Activated naive CD4-positive, alpha-beta T cell treated with anti-CD3 and anti-CD28 coated beads, Interleukin-2, amount 50 U/mL, for 16 hours (primary cell): Measurements from ENCODE around the gene CPSF7.

Experiments used
- DNase-seq: peaks from one replicate; pipeline ENCODE4 v3.0.0-alpha.2; 2020

Gene CPSF7

DNA sequence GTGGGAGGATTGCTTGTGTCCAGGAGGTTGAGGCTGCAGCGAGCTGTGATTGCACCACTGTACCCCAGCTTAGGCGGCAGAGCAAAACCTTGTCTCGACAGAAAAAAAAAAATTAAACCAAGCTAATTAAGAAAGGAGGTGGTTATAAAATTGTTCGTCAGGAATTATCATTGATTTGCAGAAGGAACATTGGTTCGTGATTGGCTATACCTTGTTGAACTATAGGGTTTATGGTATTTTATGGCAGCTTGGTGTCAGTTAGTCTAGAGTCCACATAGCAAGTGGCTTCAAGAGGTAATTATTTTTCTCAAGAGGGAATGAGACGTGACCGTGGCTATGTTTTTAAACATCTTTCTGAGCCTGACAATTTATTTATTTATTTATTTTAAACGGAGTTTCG lies 48.9 kb downstream of the CPSF7 start:
- DNase-seq = no peak

DNA sequence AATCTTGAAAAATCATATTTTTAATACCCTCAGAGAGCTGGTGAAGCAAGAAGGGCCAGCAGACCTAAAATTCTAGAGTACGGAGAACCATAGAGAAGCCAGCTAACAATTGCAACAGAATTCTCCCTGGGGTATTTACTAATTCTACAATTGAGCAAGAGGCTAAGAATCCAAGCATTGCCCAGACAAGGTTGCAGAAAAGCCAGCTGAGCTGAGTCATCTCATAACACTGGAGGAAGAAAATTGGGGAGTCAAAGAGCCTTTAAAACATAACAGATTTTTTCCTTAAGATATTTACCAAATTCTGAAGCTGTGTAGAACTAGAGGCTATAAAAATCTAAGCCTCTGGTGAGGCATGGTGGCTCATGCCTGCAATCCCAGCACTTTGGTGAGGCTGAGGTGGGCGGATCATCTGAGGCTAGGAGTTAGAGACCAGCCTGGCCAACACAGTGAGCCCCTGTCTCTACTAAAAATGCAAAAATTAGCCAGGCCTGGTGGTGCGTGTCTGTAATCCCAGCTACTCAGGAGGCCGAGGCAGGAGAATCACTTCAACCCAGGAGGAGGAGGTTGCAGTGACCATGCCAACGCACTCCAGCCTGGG lies 51.0 kb downstream of the CPSF7 start:
- DNase-seq = no peak

DNA sequence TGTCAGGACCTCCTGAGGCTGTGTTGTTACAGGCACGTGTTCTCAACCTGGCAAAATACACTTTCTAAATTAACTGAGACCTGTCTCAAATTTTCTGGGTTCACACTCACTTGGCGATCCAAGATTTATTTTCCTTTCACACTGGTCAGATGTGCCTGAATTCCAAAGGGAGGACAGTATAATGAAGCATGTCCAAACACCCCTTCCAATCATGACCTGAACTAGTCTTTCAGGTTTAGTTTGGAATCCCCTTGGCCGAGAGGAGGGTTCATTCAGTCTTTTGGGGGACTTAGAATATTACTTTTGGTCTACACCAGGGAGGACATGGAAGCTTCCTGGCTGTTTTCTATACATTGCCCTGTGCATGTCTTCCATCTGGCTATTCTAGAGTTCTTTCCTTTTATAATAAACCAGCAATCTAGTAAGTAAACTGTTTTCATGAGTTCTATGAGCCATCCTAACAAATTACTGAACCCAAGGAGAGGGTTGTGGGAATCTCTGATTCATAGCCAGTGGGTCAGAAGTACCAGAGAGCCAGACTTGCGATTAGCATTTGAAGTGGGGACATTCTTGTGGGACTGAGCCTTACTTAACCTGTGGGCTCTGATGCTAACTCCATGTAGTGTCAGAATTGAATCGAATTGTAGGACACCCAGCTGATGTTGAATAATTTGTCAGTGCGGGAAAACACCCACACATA lies 52.2 kb downstream of the CPSF7 start:
- DNase-seq = no peak

DNA sequence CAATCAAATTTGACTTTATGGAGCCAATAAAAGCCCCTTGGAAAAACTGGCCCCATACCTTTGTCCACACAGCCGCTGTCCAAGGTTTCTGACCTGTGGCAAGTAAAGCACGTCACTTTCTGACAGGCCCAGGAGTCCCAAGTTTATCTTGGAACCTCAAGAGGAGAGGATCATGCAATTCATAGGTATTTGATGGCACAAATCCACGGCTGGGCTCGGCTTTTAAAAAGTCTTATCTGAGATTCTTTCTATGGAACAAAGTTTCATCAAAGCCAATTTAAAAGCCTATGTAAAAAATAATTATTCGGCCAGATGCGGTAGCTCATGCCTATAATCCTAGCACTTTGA lies 54.0 kb downstream of the CPSF7 start:
- DNase-seq = no peak

DNA sequence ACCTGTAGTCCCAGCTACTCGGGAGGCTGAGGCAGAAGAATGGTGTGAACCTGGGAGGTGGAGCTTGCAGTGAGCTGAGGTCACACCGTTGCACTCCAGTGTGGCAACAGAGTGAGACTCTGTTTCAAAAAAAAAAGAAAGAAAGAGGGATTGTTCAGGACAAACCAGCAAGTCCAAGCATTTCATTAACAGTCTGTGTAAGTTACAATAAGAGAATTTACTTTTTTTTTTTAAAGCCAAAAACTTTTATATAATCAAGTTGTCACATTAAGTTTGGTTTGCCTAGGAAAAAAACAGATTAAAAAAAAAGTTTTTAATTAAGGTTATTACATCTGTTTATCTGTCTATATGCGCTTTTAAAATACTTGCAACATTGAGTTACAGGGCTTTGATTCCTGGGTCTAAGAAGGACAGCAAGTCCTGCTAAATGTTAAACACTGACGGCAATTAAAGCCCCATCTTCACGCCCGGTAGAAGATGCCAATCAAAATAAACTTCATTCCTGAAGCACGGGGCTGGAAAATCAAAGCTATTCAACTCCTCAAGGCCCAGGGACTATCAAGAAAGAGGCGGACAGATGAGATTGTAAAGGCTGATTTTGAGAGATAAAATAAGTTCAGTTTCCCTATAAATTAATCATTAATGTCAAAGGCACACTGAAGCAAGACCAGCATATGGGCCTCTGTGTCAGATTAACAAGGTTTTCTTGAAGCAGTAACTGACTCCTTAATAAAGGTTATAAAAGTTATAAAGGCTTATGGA lies 56.9 kb downstream of the CPSF7 start:
- no peak for DNase-seq

DNA sequence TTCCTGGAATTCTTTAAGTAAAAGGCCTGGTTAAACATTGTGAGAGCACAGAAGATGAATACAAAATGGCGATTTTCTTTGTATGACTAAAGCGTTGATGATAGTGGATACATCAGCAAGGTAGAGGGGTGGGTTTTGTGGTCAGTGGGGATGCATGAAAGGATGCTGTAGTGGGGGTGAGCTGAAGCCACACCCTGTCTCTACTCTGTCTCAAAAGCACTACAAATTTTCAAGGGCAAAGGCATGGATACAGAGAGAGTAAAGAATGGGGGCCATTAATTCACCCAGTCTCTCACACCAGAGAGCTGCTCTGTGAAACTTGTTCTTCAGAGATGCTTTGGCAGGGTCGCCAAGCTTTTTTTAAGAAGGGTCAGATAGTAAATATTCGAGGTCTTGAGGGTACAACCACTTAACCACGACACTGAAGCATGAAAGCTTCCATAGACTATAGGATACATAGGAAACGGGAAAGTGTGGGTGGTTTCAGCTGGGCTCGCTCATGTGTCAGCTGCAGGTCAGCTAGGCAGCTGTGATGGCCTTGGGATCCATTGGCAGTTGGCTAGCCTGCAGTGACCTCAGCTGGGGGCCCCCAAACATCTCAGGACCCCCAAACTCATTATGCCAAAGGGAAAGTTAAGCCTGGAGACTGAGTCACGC lies 59.3 kb downstream of the CPSF7 start:
- DNase-seq = no peak

DNA sequence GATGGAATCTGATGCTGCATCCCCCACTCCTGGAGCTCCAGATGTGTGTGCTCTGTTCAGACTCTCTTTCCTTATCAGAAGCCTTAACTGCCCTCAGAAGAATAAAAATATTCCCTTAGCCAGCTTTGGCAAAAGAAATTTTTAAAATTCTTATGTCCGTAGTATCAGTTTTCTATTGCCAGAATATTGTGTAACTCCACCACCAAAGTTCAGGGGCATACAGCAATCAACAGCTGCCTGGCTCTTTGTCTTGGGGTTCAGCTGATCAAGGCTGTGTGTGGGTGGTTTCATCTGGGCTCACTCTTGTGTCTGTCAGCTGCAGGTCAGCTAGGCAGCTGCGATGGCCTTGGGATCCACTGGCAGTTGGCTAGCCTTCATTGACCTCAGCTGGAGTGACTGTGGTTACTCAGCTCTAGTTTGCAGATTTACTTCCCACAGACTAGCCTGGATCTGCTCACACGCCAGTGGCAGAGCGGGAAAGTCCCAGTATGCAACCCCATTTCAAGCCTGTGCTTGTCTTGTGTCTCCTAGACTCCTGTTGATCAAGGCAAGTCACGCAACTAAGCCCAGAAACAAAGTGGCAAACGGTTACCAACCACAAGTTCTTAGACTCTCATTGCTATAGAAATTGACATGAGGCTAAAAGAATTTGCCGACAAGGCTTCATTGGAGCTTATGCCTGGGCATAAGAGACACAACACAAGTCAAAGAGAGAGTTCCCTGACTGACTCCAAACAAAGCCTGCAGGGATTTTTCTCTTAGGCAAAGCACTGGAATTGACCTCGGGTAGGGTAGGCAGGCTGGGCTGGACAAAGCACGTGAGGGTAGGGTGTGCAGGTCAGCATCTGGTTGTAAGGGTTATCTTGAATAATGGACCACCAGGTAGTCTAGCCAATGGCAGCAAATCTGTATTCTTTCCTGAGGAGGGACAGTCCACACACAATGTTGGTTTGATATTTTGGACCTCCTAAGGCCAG lies 60.1 kb downstream of the CPSF7 start:
- DNase-seq = no peak

DNA sequence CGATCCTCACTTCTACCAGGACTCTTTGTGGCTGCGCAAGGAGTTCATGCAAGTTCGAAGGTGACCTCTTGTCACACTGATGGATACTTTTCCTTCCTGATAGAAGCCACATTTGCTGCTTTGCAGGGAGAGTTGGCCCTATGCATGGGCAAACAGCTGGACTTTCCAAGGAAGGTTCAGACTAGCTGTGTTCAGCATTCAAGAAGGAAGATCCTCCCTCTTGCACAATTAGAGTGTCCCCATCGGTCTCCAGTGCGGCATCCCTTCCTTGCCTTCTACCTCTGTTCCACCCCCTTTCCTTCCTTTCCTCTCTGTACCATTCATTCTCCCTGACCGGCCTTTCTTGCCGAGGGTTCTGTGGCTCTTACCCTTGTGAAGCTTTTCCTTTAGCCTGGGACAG lies 61.1 kb downstream of the CPSF7 start:
- DNase-seq = no peak

DNA sequence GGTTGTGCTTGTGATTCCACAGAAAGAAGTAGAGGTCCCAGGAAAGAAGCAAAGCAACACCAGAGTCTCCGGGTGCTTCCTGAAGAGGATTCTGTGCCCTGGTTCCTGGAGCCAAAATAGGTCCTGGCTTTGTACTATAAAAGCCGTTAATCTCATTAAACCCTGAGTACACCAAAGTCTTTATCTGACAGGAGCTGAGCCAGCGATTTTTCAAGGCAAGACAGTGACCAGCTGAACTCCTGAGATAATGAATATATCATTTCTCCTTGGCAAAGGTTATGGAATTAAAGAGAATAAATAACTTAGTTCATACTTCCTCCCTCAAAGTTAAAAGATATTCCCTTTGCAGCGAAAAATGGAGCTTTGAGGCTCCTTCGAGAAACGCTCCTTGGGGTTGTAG lies 62.4 kb downstream of the CPSF7 start:
- DNase-seq = no peak

DNA sequence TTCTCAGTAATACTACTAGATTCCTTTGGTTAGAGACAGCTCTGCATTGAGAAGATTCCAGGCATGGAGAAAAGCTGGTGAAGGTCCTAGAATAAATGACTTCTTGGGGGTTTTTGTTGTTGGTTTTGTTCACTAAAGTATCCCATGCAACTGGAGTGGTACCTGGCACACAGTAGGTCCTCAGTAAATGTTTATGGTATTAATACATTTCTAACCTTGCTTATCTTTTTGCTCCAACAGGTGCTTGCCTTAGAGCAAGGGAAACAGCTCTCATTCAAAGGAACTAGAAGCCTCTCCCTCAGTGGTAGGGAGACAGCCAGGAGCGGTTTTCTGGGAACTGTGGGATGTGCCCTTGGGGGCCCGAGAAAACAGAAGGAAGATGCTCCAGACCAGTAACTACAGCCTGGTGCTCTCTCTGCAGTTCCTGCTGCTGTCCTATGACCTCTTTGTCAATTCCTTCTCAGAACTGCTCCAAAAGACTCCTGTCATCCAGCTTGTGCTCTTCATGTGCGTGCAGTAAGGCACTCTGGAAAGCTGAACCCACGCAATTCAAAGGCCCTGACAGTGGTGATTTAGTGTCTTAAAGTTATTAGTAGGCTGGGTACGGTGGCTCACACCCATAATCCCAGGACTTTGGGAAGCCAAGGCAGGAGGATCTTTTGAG lies 65.6 kb downstream of the CPSF7 start:
- DNase-seq = no peak

DNA sequence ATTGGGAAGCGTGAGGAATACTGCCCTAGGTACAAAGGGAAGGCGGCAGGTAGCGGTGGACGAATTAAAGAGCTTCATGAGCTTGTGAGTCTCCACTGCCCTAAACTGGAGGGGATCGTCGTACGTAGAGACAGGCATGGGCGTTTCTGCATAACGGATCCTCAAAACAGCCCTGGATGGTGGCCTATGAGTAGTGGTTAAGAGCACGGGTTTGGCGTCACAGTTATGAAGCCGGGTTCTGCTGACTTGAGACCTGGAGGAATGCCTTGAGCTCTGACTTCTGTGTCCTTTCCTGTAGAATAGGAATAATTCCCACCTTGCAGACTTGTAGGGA lies 67.3 kb downstream of the CPSF7 start:
- DNase-seq = peak; percentile 32

DNA sequence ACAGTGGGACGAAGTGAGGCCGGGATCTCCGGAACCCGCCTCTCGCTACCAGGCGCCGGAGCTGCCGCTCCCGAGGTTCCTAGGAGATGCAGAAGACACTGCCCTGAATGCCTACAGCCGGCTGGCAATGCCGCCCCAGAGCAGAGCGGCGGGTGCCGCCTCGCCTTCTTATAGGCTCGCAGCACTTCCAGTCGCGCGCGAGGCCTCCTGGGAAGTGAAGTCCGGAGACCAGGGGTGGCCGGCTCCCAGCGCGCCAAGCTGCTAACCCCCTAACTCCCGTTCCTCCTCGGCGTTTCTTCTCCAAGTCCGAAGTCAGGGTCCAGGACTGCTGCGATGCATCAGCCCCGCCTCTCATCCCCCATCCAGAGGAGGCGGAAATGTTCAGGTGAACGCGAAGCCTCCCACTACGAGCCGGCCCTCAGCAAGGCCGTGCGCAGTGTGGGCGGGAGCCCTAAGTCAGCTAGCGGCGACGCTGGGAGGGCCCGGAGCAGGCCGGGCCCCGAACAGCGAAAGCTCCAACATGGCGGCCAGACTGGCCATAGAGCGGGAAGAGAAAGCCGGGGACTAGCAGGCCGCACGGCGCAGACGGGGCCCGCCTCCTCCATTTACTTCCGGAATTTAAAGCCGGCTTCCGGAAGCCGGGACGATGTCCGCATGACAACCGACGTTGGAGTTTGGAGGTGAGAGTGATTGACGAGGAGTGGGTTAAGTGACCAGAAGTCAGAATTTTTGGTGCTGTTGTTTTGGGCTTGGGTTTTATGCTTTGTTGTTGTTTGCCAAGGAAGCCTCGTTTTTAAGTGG lies 67.8 kb downstream of the CPSF7 start, which contains the start of the genes CYB561A3 and TMEM138:
TSS of gene CYB561A3 (minus strand) at position 142 of the 801 bp plus-strand sequence. CDS start 5,169 bp downstream, outside the sequence.
TSS of gene TMEM138 (plus strand) at position 634 of the 801 bp plus-strand sequence. CDS start 2,017 bp downstream, outside the sequence.
- peak; percentile 90 for DNase-seq

DNA sequence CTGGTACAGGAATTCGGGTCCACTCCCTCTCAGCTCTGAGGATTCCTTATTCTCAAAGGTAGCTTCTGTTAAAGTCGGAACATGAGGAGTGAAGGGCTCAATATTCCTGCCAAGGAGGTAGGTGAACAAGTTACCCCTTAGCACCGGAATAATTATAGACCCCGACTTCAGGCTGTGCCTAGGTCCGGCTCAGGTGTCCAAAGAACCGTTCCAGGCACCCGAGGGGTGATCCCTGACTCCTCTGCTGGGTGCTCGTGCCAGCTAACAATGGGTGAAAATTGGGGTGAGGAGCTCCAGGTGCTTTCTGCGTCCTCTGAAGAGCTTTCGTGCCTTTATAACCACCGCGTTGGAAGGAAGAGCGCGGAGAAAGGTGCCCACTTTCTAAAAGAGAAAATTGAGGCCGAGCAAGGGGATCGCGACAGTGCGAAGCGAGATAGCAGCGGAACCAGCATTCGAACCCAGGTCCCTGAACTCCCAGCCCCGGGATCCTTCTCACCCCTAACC lies 68.5 kb downstream of the CPSF7 start:
- DNase-seq = no peak

DNA sequence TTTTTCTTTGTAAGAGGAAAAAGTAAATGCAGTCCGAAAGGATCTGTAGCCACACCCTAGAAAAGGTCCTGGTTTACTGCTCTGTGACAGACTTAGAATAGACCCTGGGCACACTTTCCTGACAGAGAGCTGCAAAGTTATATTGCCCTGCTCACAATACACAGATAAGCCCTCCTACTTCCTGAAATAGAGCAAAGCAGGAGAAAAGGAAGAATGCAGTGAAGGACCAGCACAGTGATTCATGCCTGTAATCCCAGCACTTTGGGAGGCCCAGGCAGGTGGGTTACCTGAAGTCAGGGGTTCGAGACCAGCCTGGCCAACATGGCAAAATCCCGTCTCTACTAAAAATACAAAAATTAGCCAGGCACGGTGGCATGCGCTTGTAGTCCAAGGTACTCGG lies 70.3 kb downstream of the CPSF7 start:
- DNase-seq = no peak

DNA sequence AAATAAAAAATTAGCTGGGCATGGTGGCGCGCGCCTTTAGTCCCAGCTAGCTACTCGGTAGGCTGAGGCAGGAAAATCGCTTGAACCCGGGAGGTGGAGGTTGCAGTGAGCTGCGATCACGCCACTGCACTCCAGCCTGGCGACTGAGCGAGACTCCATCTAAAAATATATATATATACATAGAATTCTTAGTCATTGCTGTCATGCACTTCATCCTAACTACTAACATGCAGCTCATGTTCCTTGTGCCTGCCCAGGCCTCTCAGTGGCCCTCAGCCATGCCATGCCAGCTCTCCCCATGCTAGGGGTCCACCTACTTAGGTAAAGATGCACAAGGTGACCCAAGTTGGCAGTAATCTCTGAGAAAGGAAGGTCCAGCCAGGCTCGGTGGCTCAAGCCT lies 71.2 kb downstream of the CPSF7 start:
- DNase-seq = no peak

DNA sequence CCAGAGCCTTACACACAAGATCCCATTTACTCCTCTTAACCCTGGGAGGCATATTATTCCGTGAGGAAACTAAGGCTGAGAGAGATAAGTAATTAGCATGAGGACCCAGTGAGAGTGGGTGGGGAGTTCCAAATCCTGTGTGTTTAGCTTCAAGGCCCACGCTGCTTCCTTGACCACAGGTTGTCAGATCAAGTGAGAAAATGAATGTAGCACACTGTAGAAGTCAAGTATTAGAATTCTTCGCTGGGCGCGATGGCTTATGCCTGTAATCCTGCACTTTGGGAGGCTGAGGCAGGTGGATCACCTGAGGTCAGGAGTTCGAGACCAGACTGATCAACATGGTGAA lies 71.9 kb downstream of the CPSF7 start:
- DNase-seq = no peak

DNA sequence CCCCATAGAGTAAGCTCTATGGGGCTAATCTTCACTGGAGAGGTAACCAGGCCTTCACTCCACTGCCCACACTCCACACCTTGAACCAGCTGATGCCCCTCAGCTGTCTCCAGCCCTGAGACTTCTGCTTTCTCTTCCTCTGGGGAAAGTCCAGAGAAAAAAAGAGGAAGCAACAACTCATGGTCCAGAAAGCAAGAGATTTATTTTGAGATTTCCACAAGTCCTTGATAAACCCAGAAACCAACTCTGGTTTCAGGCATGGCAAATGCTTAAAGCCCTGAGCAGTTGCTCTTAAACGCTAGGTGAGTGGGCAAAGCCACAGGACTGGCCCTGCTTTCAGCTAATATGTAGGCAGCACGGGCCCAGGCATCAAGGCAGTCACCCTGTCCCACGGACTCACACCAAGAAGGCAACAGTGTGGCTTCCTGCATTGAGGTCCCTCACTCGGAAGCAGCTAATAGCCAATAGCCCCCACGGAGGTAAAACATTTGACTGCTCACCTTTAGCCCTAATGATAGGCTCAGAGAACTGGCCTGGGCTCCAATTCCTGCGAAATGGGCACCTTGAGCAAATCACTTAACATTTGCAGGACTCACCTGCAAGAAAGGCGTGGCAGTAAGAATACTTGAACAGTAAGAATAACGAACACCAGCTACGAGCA lies 72.4 kb downstream of the CPSF7 start:
- DNase-seq = no peak

DNA sequence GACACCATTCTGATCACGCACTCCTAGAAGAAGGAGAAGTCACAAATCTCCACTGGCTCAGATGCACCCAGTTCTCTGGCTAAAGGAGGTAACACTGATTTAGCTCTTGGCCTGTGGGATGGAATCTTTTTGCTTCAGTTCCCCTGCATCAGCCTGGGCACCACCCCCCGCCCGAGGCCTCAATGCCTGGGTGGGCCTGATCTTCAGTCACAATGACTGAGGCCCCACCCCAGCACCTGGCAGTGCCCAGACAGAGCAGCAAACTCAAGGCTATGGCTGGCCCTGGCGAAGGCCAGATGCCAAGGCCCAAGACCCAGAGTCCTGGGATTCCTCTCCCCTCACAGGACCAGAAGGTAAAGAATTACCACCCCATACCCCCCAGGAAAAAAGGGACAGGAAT lies 73.1 kb downstream of the CPSF7 start:
- no peak for DNase-seq

DNA sequence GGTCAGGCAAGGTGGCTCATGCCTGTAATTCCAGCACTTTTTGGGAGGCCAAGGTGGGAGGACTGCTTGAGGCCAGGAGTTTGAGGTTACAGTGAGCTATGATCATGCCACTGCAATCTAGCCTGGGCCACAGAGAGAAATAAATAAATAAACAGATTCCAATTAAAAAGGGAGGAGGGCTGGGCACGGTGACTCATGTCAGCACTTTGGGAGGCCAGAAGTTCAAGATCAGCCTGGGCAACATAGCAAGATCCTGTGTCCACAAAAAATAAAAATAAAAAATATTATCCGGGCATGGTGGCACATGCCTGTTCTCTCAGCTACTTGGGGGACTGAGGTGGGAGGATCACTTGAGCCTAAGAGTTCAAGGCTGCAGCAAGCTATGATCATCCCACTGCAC lies 75.6 kb downstream of the CPSF7 start:
- DNase-seq = no peak
